A673 (cell line): ENCODE data around the gene HERC4. TPM values are rescaled to one million over a fixed set of nuclear protein-coding genes. Genes with fewer than 3 reads are reported as not detected.
"Not testable (repeated sequence)": the region's sequence is repeated elsewhere in the genome, so short reads cannot be mapped to it uniquely, and the experiment has no call there.

Source experiments
- BruUV-seq: library from RNA; stranded (reverse); fragments of 400-500 nt; replicated peaks from 2 replicates; lab custom pipeline; 2021; lab: Mats Ljungman, UMichigan
- CTCF ChIA-PET: fragments of 300-600 bp; sonication (Branson Sonifier 250); formaldehyde crosslinking; loops from one replicate; lab custom pipeline; 2022; ENCODE audit warnings: antibody characterized with exemption; lab: Charles Lee
- POLR2A ChIA-PET: fragments of 300-600 bp; sonication (Branson Sonifier 250); formaldehyde crosslinking; loops from one replicate; lab custom pipeline; 2022; ENCODE audit warnings: antibody characterized with exemption; ENCODE audit not compliant: low non-redundant PET; lab: Charles Lee
- DNase-seq: peaks from one replicate; pipeline ENCODE4 v3.0.0-alpha.2; 2015; ENCODE audit warnings: low spot score
- H3K27ac ChIP-seq: fragments of 200-600 bp; sonication (generic); 2 replicates; pipeline ENCODE4 v1.5.1; 2016; ENCODE audit warnings: mixed run types, low read depth, mild to moderate bottlenecking, mixed read lengths, antibody characterized with exemption, low read length; ENCODE audit not compliant: poor library complexity, severe bottlenecking
- H3K27me3 ChIP-seq: fragments of 200-600 bp; sonication (generic); replicated peaks from 2 replicates; pipeline ENCODE4 v1.6.1; 2017; ENCODE audit warnings: mixed run types, low read depth, mild to moderate bottlenecking, mixed read lengths, antibody characterized with exemption, low read length; ENCODE audit not compliant: insufficient read depth, poor library complexity
- H3K36me3 ChIP-seq: fragments of 200-600 bp; sonication (generic); 2 replicates; pipeline ENCODE4 v1.6.1; 2016; ENCODE audit warnings: mixed run types, mild to moderate bottlenecking, mixed read lengths, antibody characterized with exemption, low read length; ENCODE audit not compliant: insufficient read depth, poor library complexity, severe bottlenecking
- H3K4me1 ChIP-seq: fragments of 200-600 bp; sonication (generic); 2 replicates; pipeline ENCODE4 v1.6.1; 2017; ENCODE audit warnings: mixed run types, mild to moderate bottlenecking, mixed read lengths, antibody characterized with exemption, low read length; ENCODE audit not compliant: insufficient read depth, poor library complexity, severe bottlenecking
- H3K4me3 ChIP-seq: fragments of 200-600 bp; sonication (generic); 2 replicates; pipeline ENCODE4 v1.5.1; 2016; ENCODE audit warnings: low read depth, mixed run types, mild to moderate bottlenecking, mixed read lengths, low read length; ENCODE audit not compliant: poor library complexity, severe bottlenecking
- H3K9me3 ChIP-seq: fragments of 200-600 bp; sonication (generic); 2 replicates; pipeline ENCODE4 v1.6.1; 2016; ENCODE audit warnings: mixed run types, low read depth, mild to moderate bottlenecking, mixed read lengths, antibody characterized with exemption, low read length; ENCODE audit not compliant: poor library complexity, severe bottlenecking
- CTCF ChIP-seq: fragments of 300-800, 200-600 bp; sonication (generic); conservative IDR thresholded peaks from 2 replicates; pipeline ENCODE4 v1.5.1; 2017; ENCODE audit warnings: low read depth, mild to moderate bottlenecking, antibody characterized with exemption, low read length, moderate library complexity, mixed read lengths
- EZH2 ChIP-seq: fragments of 200-600 bp; sonication (generic); IDR thresholded peaks from 2 replicates; pipeline ENCODE4 v1.6.1; 2017; ENCODE audit warnings: borderline replicate concordance, low read depth, mild to moderate bottlenecking, mixed read lengths, antibody characterized with exemption, low read length; ENCODE audit not compliant: poor library complexity, severe bottlenecking
- intact Hi-C: fragments of 100-400 bp; cut with micrococcal nuclease; formaldehyde crosslinking; loops from one replicate; pipeline ENCODE4 v1.10.0; 2022; ENCODE audit not compliant: unreplicated experiment
- total RNA-seq: library from RNA; stranded (reverse); gene quantifications from 2 replicates; pipeline ENCODE4 v1.2.3, GENCODE V29; 2021

Gene HERC4
- total RNA-seq, 1 experiment from 2014 or later = 52.2 TPM

GRCh38 chr10:67878133-67878532, 196.9 kb downstream of the HERC4 start:
- CTCF ChIA-PET = interaction anchor here (0.6 kb wide), 1 partner anchor 22 kb away, joined by 3 read pairs; no protein-coding TSS in a partner anchor
- no peak for DNase-seq
- no peak overlapping the region for H3K4me3 ChIP-seq
- H3K27ac ChIP-seq = no peak overlapping the region
- POLR2A ChIA-PET = no interaction called here
- no peaks in the 10 kb centered on the region for H3K36me3 ChIP-seq
- no TSS peak for BruUV-seq
- H3K9me3 ChIP-seq = no peaks in the 10 kb centered on the region
- intact Hi-C loops = no loop called here
- TF ChIP-seq EZH2 (no peak), CTCF (no peak)
- H3K4me1 ChIP-seq = no peaks in the 10 kb centered on the region
- H3K27me3 ChIP-seq = no peaks in the 10 kb centered on the region

- H3K4me3 ChIP-seq, H3K4me1 ChIP-seq, H3K27ac ChIP-seq, intact Hi-C loops, DNase-seq, H3K27me3 ChIP-seq, CTCF ChIA-PET, BruUV-seq, H3K36me3 ChIP-seq, H3K9me3 ChIP-seq: not testable (repeated sequence)
- POLR2A ChIA-PET = interaction anchor here (0.6 to 0.7 kb wide), 2 partner anchors 10 to 322 kb away, joined by 3 to 7 read pairs; no protein-coding TSS in a partner anchor
Observed at GRCh38 chr10:67877421-67877820, 197.7 kb downstream of the HERC4 start.

- no peaks in the 10 kb centered on the region for H3K4me1 ChIP-seq
- no peaks in the 10 kb centered on the region for H3K36me3 ChIP-seq
- no peak for TF ChIP-seq CTCF
- no peak for TF ChIP-seq EZH2
- no peaks in the 10 kb centered on the region for H3K27me3 ChIP-seq
- H3K4me3 ChIP-seq = no peak overlapping the region
- intact Hi-C loops = no loop called here
- CTCF ChIA-PET = no interaction called here
- no TSS peak for BruUV-seq
- H3K27ac ChIP-seq = no peak overlapping the region
- H3K9me3 ChIP-seq = no peaks in the 10 kb centered on the region
- POLR2A ChIA-PET = no interaction called here
- no peak for DNase-seq
Observed at GRCh38 chr10:67875340-67876238, 199.5 kb downstream of the HERC4 start.

Other genes with a start within 250 kb of the HERC4 start
- 147 and 182 TPM in 2 replicates for gene DNAJC12, start 237.1 kb downstream of the HERC4 start, total RNA-seq
- 41.0 and 42.6 TPM in 2 replicates for gene SIRT1, start 190.6 kb downstream of the HERC4 start, total RNA-seq
- gene MYPN, start 34.2 kb upstream of the HERC4 start, total RNA-seq = 0.87 and 1.7 TPM in 2 replicates
- gene ATOH7, start 156.8 kb upstream of the HERC4 start, total RNA-seq = not detected in 2 replicates